GM10248 (cell line): ENCODE results near the gene RSBN1L.

Experiments used
- CTCF ChIA-PET: fragments of 300-600 bp; sonication (Branson Sonifier 250); formaldehyde crosslinking; extraction: SDS; loops from one replicate; lab custom pipeline; 2021; ENCODE audit warnings: antibody characterized with exemption; lab: Yijun Ruan, JAX
- POLR2A ChIA-PET: fragments of 350-650 bp; sonication (Branson Sonifier 250); formaldehyde crosslinking; extraction: SDS; loops from one replicate; lab custom pipeline; 2020; ENCODE audit warnings: antibody characterized with exemption; lab: Yijun Ruan, JAX
- DNase-seq: peaks from one replicate; pipeline ENCODE4 v3.0.0; 2012; ENCODE audit errors: extremely low spot score
- CTCF ChIP-seq: IDR thresholded peaks from 2 replicates; pipeline ENCODE4 v1.5.1; 2012; ENCODE audit warnings: mild to moderate bottlenecking, low read depth; ENCODE audit errors: extremely low read depth, missing control alignments, control extremely low read depth

RSBN1L gene

GRCh38 chr7:77734659-77735421 lies 38.6 kb downstream of the RSBN1L start:
- ChIA-PET POLR2A (no interaction called here), CTCF (no interaction called here)
- no peak for DNase-seq
- TF ChIP-seq CTCF: no peak

DNA sequence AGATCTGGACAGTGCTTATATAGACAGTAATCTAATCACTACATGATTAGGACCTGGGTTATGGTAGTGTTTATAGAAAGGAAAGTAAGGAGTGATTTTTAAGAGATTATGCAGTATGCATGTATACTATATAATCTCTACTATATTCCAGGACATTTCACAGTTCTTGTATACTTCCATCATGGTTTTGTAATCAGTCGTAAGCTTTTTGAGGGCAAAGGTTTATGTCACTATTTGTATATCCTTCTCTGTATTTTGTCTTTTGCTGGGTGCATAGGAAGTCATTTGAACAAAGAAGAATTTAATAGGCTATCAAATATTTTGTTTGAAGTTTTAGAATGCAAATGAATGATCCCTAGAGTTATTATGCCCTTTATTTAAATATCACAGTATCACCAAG lies 39.2 kb downstream of the RSBN1L start:
- no peak for TF ChIP-seq CTCF
- ChIA-PET CTCF (no interaction called here), POLR2A (no interaction called here)
- DNase-seq: no peak

DNA sequence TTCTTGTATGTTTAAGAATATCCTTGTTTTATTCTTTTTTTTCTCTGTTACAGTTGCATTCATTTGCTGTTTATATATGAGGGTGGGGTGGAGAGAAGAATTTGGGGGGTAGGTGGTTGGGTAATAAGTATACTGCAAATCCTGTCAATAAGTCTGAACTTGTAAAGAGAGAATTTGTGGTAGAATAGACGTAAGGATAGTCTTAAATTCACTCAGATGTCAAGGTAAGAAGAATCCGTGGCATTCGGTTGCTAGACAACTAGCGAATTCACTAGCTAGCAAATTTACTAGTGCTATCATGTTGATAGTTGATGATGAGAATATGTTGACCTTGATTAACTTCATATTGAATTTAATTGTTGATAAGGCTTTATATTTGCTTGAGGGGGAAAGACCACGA lies 40.7 kb downstream of the RSBN1L start:
- no peak for TF ChIP-seq CTCF
- DNase-seq: no peak
- POLR2A ChIA-PET: no interaction called here
- CTCF ChIA-PET: no interaction called here

DNA sequence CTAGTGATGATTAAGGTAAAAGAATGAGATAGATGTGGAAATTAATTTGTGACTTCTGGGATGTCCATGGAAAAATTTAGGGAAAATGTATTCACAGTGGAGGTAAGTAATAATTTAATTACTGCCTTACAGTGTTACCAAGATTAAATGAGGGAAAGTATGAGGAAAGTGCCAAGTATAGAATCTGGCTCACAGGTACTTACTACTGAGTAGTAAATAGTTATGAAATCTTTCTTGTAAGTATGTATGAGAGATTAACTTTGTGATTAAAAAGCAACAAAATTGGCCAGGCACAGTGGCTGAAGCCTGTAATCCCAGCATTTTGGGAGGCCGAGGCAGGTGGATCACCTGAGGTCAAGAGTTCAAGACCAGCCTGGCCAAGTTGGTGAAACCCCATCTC lies 42.1 kb downstream of the RSBN1L start:
- no peak for TF ChIP-seq CTCF
- DNase-seq: no peak
- CTCF ChIA-PET: no interaction called here
- POLR2A ChIA-PET: no interaction called here

DNA sequence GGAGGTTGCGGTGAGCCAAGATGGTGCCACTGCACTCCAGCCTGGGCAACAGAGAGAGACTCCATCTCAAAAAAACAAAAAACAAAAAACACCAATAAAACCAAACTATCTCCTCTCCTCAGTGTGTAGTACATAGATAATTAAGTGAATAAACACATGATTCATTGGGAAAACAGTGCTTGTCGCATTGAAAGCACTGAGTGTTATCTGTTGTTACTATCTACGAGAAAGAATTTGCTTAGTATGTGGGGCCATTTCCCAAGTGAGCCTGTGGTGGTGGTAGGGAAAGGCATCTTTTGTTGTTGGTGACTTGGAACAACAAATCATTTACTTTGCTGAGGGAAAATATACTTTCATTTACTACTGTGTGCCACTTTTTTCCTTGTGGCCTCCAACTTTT lies 42.6 kb downstream of the RSBN1L start:
- ChIA-PET CTCF (no interaction called here), POLR2A (no interaction called here)
- DNase-seq: no peak
- no peak for TF ChIP-seq CTCF

DNA sequence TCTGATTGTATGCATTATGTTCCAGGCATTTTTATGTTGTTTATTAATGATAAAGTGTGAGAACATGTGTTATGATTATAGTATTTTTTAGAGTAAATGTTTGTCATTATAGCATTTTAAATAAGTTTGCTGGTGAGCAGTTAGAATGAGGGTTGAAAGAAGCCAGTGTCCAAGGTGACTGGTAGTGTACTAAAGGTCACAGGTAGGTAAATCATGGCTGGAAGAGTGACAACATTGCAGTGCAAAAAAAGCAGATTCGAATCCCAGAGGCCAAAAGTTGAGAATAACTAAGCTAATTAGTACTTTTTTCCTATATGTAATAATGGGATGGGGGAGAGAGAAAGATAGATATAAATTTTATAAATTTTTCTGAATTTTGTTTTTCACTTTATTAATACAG lies 44.0 kb downstream of the RSBN1L start:
- ChIA-PET CTCF (interaction anchor here (0.9 kb wide), 1 partner anchor 10 kb away, joined by 3 read pairs; no protein-coding TSS in a partner anchor), POLR2A (no interaction called here)
- no peak for DNase-seq
- TF ChIP-seq CTCF: no peak
